MM.1S (cell line): ENCODE data around the gene TMEM95.

ENCODE experiments used
- EZH2phosphoT487 ChIP-seq: fragments of 300-600 bp; sonication (generic); IDR thresholded peaks from 2 replicates; pipeline ENCODE4 v1.6.1; 2018; ENCODE audit warnings: antibody characterized with exemption, low read length
- TF ChIP-seq, protein P1 (sequence below): fragments of 300-600 bp; sonication (generic); IDR thresholded peaks from 2 replicates; pipeline ENCODE4 v1.5.1; 2016; ENCODE audit warnings: antibody characterized with exemption, low read length, mixed read lengths

DNA sequence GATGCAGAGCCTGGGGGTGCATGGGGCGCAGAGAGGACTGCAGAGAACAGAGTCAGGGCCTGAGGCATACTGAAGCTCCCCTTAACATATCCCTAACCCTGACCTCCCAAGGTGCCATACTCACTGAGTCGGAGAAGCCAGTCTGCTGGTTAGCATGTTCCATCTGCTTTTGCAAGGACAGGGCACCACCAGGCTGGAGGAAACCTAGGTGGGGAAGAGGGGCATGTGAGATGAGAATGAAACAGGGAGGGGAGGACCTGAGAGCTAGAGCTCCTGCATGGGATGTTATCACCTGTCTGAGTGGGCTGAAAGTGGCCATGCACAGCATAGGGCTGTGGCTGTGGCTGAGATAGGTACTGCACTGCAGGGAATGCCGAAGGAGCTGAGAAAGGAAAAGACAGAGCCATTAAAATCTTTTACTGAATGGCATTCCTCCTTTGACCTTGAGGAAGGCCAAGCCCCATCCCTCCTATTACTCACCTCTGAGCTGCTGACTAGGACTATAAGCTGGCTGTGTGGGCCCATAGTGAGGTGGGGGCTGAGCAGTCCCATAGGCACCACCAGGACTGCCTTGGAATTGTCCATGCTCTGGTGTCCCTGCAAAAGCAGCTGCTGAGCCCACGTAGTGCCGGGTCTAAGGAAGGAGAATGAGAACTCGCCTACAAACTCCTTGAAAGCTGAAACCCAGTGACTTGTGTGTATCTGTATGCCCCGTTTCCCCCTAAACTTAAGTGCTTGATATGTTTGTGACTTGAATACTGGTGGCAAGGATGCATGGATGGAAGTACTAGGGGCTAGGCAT is 41.7 kb upstream of the TMEM95 start:
- no peak for TF ChIP-seq EZH2phosphoT487
- TF ChIP-seq, protein P1, sequence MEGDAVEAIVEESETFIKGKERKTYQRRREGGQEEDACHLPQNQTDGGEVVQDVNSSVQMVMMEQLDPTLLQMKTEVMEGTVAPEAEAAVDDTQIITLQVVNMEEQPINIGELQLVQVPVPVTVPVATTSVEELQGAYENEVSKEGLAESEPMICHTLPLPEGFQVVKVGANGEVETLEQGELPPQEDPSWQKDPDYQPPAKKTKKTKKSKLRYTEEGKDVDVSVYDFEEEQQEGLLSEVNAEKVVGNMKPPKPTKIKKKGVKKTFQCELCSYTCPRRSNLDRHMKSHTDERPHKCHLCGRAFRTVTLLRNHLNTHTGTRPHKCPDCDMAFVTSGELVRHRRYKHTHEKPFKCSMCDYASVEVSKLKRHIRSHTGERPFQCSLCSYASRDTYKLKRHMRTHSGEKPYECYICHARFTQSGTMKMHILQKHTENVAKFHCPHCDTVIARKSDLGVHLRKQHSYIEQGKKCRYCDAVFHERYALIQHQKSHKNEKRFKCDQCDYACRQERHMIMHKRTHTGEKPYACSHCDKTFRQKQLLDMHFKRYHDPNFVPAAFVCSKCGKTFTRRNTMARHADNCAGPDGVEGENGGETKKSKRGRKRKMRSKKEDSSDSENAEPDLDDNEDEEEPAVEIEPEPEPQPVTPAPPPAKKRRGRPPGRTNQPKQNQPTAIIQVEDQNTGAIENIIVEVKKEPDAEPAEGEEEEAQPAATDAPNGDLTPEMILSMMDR, result peak; percentile 32
